HK-2 (cell line): ENCODE data around the gene EIF4G3.

Experiments
- DNase-seq: peaks from one replicate; pipeline ENCODE4 v3.0.0-alpha.2; 2018; ENCODE audit not compliant: unreplicated experiment

EIF4G3 gene

GRCh38 chr1:20993716-20994575 is 182.8 kb downstream of the EIF4G3 start:
- no peak for DNase-seq

- DNase-seq, result no peak
Observed at GRCh38 chr1:20992322-20993056, 184.2 kb downstream of the EIF4G3 start.

- no peak for DNase-seq
Observed at GRCh38 chr1:20988943-20989342, 187.8 kb downstream of the EIF4G3 start.

- no peak for DNase-seq
Observed at GRCh38 chr1:20987831-20988825, 188.6 kb downstream of the EIF4G3 start.

- DNase-seq, result no peak
Observed at GRCh38 chr1:20983297-20983889, 193.3 kb downstream of the EIF4G3 start.

GRCh38 chr1:20982316-20982715 is 194.4 kb downstream of the EIF4G3 start:
- no peak for DNase-seq

GRCh38 chr1:20981915-20982314 is 194.8 kb downstream of the EIF4G3 start:
- DNase-seq, result no peak

- no peak for DNase-seq
Observed at GRCh38 chr1:20980051-20980450, 196.6 kb downstream of the EIF4G3 start.

- no peak for DNase-seq
Observed at GRCh38 chr1:20978413-20978812, 198.3 kb downstream of the EIF4G3 start.

GRCh38 chr1:20975668-20976067 is 201.0 kb downstream of the EIF4G3 start:
- no peak for DNase-seq

GRCh38 chr1:20974951-20975350 is 201.7 kb downstream of the EIF4G3 start:
- no peak for DNase-seq

- no peak for DNase-seq
Observed at GRCh38 chr1:20974069-20974468, 202.6 kb downstream of the EIF4G3 start.

GRCh38 chr1:20972855-20973254 is 203.8 kb downstream of the EIF4G3 start:
- DNase-seq, result no peak

- no peak for DNase-seq
Observed at GRCh38 chr1:20964540-20965484, 211.9 kb downstream of the EIF4G3 start.

GRCh38 chr1:20962576-20963258 is 214.0 kb downstream of the EIF4G3 start:
- no peak for DNase-seq

- no peak for DNase-seq
Observed at GRCh38 chr1:20958430-20958829, 218.3 kb downstream of the EIF4G3 start.

- DNase-seq, result no peak
Observed at GRCh38 chr1:20956272-20956671, 220.4 kb downstream of the EIF4G3 start.

GRCh38 chr1:20950679-20951078 is 226.0 kb downstream of the EIF4G3 start:
- no peak for DNase-seq

- no peak for DNase-seq
Observed at GRCh38 chr1:20949871-20950590, 226.7 kb downstream of the EIF4G3 start.
